ENCODE results near the gene FBXL16.
A peak's percentile ranks its signal among the peaks of the same experiment; 100 is the strongest.

The FBXL16 gene

GRCh38 chr16:698911-699671 is 6.5 kb downstream of the FBXL16 start:
- no peak for TF ChIP-seq CTCF (IDR thresholded peaks at IDR 0.05; ENCODE audit: borderline replicate concordance, insufficient read depth, low read depth, low read length)
- H3K4me3 ChIP-seq (ENCODE audit: low read depth, low read length) = no peak overlapping the region

- no peak for TF ChIP-seq CTCF (IDR thresholded peaks at IDR 0.05; ENCODE audit: borderline replicate concordance, insufficient read depth, low read depth, low read length)
- peak overlapping the region; percentile 26 for H3K4me3 ChIP-seq (ENCODE audit: low read depth, low read length)
Measured at GRCh38 chr16:695355-696089, 10.1 kb downstream of the FBXL16 start.

- TF ChIP-seq CTCF (IDR thresholded peaks at IDR 0.05; ENCODE audit: borderline replicate concordance, insufficient read depth, low read depth, low read length) = no peak
- peak overlapping the region; percentile 29 for H3K4me3 ChIP-seq (ENCODE audit: low read depth, low read length)
Measured at GRCh38 chr16:694863-695354, 10.7 kb downstream of the FBXL16 start.

- H3K4me3 ChIP-seq (ENCODE audit: low read depth, low read length) = no peak overlapping the region
- TF ChIP-seq CTCF (IDR thresholded peaks at IDR 0.05; ENCODE audit: borderline replicate concordance, insufficient read depth, low read depth, low read length) = no peak
Measured at GRCh38 chr16:694187-694862, 11.3 kb downstream of the FBXL16 start.

GRCh38 chr16:693766-694165 is 11.8 kb downstream of the FBXL16 start:
- TF ChIP-seq CTCF (IDR thresholded peaks at IDR 0.05; ENCODE audit: borderline replicate concordance, insufficient read depth, low read depth, low read length) = no peak
- no peak overlapping the region for H3K4me3 ChIP-seq (ENCODE audit: low read depth, low read length)

- no peak overlapping the region for H3K4me3 ChIP-seq (ENCODE audit: low read depth, low read length)
- TF ChIP-seq CTCF (IDR thresholded peaks at IDR 0.05; ENCODE audit: borderline replicate concordance, insufficient read depth, low read depth, low read length) = no peak
Measured at GRCh38 chr16:693364-693763, 12.2 kb downstream of the FBXL16 start.

Data from GM12875 (cell line).